Measurements from ENCODE around the gene RNF227. TPM values are rescaled to one million over a fixed set of nuclear protein-coding genes. Genes with fewer than 3 reads are reported as not detected.
A peak's percentile ranks its signal among the peaks of the same experiment; 100 is the strongest.

Gene RNF227
- total RNA-seq, 2 experiments from 2014 or later: 3.8 to 5.6 TPM

DNA sequence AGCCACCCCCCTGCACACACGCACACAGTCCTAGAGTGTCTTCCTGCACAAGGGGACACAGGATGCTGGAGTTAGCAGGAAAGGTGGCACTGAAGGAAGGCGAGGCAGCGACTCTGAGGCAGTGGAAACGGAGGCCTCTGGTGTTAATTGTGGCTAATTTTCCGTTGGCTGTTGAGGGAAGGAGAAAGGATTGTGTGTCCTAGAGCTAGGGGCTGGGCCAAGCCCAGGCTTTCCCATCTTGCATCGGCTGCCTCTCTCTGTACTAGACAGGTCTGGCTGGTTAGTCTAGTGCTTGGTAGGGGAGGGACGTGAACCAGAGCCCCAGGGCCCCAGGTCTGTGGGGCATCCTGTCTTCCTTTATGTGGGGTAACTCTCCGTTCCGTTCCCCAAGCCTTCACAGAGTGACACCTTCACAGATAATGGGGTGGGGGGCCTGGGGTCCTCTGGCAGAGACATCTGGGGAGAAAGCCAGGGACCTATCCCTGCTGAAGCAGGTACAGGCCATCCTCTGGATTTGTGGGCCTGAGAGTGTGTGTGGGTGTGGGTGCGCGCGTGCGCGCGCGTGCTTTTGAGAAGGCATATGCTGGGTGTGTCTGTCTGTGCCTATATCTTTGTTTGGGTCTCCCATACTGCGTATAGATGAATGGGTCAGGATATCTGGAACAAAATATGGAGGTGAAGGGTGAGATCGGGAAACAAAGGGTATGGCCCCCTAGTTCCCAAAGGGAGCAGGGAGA, 27.7 kb downstream of the RNF227 start, which contains the start of gene CHD3:
TSS of gene CHD3 (plus strand) at position 606 of the 737 bp plus-strand sequence. CDS start 212 bp downstream, outside the sequence.
- POLR2A ChIA-PET: no interaction called here
- peak; percentile 18 for ATAC-seq
- Mint-ChIP-seq H3K27ac (no peak within 1 kb of the TSS), H3K4me1 (peaks cover 4% of the 10 kb centered on the region), H3K4me3 (no peak within 1 kb of the TSS), H3K36me3 (ENCODE audit: low read depth) (peaks cover 34% of the 10 kb centered on the region), H3K9me3 (ENCODE audit: low read depth) (no peaks in the 10 kb centered on the region), H3K27me3 (no peaks in the 10 kb centered on the region)
- CTCF ChIA-PET: interaction anchor here (0.8 to 1.4 kb wide), 5 partner anchors 9 to 185 kb away, joined by 3 to 6 read pairs (median 3); no protein-coding TSS in a partner anchor
- DNase-seq: peak; percentile 82
- intact Hi-C loops (cut with DNase I, micrococcal nuclease): no loop called here

DNA sequence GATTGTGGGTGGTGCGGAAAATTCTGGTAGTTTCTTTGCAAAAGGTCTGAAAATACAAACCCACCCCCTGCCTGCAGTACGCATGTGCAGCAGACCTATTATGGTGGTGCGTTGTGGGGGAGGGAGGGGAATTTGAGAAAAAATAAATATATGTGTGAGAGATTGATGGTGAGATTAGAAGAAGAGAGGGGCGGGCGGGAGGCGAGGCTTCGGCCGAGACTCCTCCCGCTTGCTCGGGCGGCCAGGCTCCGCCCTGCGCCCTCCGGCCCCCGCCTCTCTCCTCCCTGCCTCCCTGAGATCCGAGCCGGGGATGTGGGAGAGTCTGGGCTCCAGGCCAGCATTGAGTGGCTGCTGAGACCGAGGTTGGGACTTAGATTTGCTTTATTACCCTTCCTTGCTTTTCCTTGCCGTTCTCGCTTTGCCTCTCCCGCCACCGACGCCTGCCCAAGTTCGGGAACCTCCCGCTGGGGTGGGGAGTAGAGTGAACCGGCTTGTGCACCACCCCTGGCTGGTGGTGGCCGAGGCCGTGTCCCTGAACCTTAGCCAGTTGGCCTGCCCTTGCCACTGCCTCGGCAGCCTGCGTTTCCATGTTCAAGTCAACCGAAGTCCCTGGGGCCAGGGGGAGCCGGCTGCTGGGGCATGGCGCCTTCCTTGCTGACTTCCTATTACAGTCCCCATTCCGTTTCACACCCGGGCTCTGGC, 28.5 kb downstream of the RNF227 start:
- Mint-ChIP-seq H3K27ac (no peak overlapping the region), H3K4me1 (peaks cover 4% of the 10 kb centered on the region), H3K36me3 (ENCODE audit: low read depth) (peaks cover 30% of the 10 kb centered on the region), H3K4me3 (no peak overlapping the region), H3K9me3 (ENCODE audit: low read depth) (no peaks in the 10 kb centered on the region), H3K27me3 (no peaks in the 10 kb centered on the region)
- ChIA-PET CTCF (interaction anchor here (1.0 kb wide), 1 partner anchor 186 kb away, joined by 3 read pairs; no protein-coding TSS in a partner anchor), POLR2A (no interaction called here)
- intact Hi-C loops (cut with DNase I, micrococcal nuclease): loop anchor here (1.0 to 2.0 kb wide), 18 partner anchors 25 to 579 kb away; partner anchors contain the start of genes CNTROB (in 2 of the 2), NAA38 (in 2 of the 2), ALOXE3 (in 1 of the 2) and CTC1 (in 1 of the 2)
- DNase-seq (peak; percentile 94), ATAC-seq (peak; percentile 79)

DNA sequence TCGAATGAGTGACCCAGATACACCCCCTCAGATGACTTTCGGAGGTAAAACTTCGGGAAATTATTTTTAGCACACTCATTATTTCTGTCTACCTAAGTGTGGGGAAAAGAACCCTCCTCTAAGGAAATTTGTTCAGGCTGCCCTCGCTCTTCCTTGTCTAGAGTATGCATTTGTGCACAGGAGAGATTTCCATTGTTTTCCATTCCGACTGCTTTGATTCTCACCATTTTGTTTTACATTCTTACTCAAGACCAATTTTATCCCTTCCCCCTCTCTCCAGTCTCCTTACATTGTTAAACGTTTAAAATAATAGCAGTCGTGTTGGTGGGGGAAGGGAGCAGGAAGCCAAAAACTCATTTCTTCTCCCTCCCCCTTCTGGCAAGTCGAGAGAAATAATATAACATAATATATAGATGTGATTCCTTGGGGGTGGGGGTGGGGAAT, 29.0 kb downstream of the RNF227 start:
- no peaks in the 10 kb centered on the region for H3K27me3 Mint-ChIP-seq
- H3K9me3 Mint-ChIP-seq (ENCODE audit: low read depth): no peaks in the 10 kb centered on the region
- POLR2A ChIA-PET: no interaction called here
- intact Hi-C loops (cut with DNase I, micrococcal nuclease): loop anchor here (1.0 to 2.0 kb wide), 18 partner anchors 25 to 578 kb away; partner anchors contain the start of genes CNTROB (in 2 of the 2), NAA38 (in 2 of the 2), ALOXE3 (in 1 of the 2) and CTC1 (in 1 of the 2)
- H3K4me1 Mint-ChIP-seq: peaks cover 3% of the 10 kb centered on the region
- CTCF ChIA-PET: interaction anchor here (1.4 kb wide), 1 partner anchor 22 kb away, joined by 6 read pairs; no protein-coding TSS in a partner anchor
- DNase-seq (no peak), ATAC-seq (no peak)
- H3K27ac Mint-ChIP-seq: no peak overlapping the region
- H3K36me3 Mint-ChIP-seq (ENCODE audit: low read depth): peaks cover 29% of the 10 kb centered on the region
- no peak overlapping the region for H3K4me3 Mint-ChIP-seq

DNA sequence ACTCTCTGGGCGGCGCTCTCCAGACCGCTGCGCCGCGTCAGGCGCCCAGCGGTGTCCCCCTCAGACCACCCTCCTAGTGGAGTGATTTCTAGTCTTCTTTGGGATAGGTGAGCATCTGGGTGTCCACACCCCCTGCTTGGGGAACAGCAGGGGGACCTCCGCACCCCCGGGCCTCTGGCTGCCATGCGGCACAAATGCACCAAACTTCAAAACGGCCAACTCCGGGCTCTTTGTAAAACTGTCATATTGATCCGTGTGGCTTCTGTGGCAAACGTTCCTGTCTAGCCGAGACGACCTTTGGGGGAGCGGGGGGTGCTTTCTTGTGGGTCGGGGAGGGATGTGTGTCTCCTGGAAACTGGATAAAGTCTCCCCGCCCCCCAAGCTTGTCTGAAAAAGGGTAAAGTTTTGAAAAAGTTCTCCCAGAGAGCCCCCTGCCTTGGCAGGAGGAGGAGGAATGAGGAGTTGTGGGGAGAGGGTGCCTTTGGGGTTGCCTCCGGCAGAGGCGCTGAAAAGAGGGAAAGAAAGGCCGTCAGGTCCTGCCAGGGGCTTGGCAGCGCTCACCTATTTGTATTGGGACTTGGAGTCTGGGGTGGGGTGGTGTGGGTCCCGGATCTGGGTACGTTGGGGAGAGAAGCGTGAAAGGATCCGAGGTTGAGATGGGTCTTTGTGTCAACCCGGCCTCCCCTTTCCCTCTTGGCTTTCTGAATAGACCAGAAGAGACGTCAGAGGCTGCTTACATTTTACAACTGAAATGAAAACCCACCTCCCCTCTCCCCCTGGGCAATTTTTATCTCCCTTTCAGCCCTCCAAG, 29.7 kb downstream of the RNF227 start:
- CTCF ChIA-PET: interaction anchor here (0.7 to 1.4 kb wide), 2 partner anchors 22 to 42 kb away, joined by 3 to 6 read pairs; no protein-coding TSS in a partner anchor
- intact Hi-C loops (cut with DNase I, micrococcal nuclease): loop anchor here (1.0 to 2.0 kb wide), 19 partner anchors 24 to 647 kb away; partner anchors contain the start of genes CNTROB (in 2 of the 2), NAA38 (in 2 of the 2), ALOXE3 (in 1 of the 2) and CTC1 (in 1 of the 2)
- Mint-ChIP-seq H3K4me3 (no peak overlapping the region), H3K27ac (no peak overlapping the region), H3K36me3 (ENCODE audit: low read depth) (peaks cover 25% of the 10 kb centered on the region), H3K27me3 (no peaks in the 10 kb centered on the region), H3K4me1 (peaks cover 1% of the 10 kb centered on the region), H3K9me3 (ENCODE audit: low read depth) (no peaks in the 10 kb centered on the region)
- POLR2A ChIA-PET: no interaction called here
- ATAC-seq (peak; percentile 7), DNase-seq (peak; percentile 73)

DNA sequence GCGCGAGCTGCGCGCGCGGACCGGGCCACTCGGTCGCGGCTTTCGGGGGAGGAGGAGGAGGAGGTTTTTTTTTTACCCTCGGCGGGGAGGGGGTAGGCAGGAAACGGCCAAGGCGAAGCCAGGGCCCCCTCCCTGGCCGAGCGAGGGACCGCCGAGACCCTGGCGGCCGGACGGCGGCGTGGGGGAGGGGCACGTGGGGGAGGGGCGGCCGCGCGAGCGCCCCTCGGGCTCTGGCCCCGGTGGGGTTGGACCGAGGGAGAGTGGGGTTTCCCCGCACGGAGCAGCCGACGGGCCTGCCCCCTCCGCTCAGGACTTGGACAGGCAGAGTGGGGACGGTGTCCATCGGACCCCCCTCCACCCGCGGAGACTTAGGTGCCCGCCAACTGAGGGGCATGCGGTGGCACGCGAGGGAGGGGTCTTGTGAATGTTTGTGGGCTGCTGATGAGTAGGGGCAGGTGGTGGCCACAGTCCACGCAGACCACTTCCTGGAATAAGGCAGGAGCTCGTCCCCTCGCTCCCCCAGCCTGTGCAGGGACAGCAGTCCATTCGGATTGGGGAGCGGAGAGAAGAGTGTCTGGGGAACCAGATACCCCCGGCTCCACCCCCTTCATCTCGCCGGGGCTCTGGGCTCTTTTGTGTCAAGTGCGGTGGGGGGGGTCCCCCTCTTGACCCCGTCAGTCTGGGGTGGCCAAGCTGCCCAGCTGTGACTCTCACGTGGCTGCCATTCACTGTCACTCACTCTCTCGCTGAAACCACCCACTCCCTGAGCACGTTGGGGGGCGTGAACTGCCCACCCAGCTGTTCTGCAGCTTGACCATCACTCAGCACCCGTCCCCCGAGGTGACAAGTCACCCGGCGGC, 30.5 kb downstream of the RNF227 start:
- Mint-ChIP-seq H3K9me3 (ENCODE audit: low read depth) (no peaks in the 10 kb centered on the region), H3K4me1 (peaks cover 1% of the 10 kb centered on the region), H3K4me3 (no peak overlapping the region), H3K27me3 (no peaks in the 10 kb centered on the region), H3K27ac (no peak overlapping the region), H3K36me3 (ENCODE audit: low read depth) (peaks cover 17% of the 10 kb centered on the region)
- intact Hi-C loops (cut with DNase I, micrococcal nuclease): loop anchor here (1.0 to 2.0 kb wide), 7 partner anchors 51 to 646 kb away; partner anchors contain the start of genes ALOXE3 (in 1 of the 2), CTC1 (in 1 of the 2), KDM6B (in 1 of the 2) and PFAS (in 1 of the 2)
- ChIA-PET CTCF (interaction anchor here (0.7 to 1.4 kb wide), 3 partner anchors 21 to 41 kb away, joined by 3 to 6 read pairs (median 3); no protein-coding TSS in a partner anchor), POLR2A (interaction anchor here (0.6 kb wide), 2 partner anchors 500 to 850 kb away, joined by 3 to 4 read pairs; partner anchors contain the start of gene SLC16A13)
- DNase-seq (peak; percentile 63), ATAC-seq (no peak)

DNA sequence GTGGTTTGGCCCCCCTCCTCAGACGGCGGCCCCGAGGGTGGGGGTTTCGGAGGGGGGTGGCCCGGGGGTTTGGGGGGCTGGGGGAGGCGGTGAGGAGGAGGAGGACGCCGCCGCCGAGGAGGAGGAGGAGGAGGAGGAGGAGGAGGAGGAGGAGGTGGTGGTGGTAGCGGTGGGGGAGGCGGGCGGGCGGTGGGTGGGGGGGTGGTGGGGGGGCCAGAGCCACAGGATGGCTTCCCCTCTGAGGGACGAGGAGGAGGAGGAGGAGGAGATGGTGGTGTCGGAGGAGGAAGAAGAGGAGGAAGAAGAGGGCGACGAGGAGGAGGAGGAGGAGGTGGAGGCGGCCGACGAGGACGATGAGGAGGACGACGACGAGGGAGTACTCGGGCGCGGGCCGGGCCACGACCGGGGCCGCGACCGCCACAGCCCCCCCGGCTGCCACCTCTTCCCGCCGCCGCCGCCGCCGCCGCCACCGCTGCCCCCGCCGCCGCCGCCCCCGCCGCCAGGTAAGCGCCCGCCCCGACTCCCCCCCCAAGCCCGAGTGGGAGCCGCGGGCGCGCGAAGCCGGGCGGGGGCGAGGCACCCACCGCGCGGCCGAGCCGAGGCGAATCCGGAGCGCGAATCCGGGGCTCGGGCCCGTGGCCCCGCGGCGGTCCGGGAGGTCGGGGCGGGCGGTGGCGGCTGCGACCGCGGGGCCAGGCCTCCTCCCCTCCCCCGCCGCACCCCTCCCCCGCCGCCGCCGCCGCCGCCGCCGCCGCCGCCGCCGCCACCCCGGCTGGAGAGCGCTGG, 31.3 kb downstream of the RNF227 start:
- Mint-ChIP-seq H3K27me3 (no peaks in the 10 kb centered on the region), H3K9me3 (ENCODE audit: low read depth) (no peaks in the 10 kb centered on the region), H3K27ac (peak overlapping the region; percentile 75), H3K4me1 (peaks cover 1% of the 10 kb centered on the region), H3K4me3 (peak overlapping the region; percentile 67), H3K36me3 (ENCODE audit: low read depth) (peaks cover 10% of the 10 kb centered on the region)
- ChIA-PET POLR2A (interaction anchor here (0.6 to 1.0 kb wide), 3 partner anchors 11 to 849 kb away, joined by 3 to 4 read pairs (median 3); partner anchors contain the start of gene SLC16A13), CTCF (no interaction called here)
- ATAC-seq (no peak), DNase-seq (peak; percentile 55)
- intact Hi-C loops (cut with DNase I, micrococcal nuclease): loop anchor here in 1 of 2 experiments (5.0 kb wide), 1 partner anchor 233 kb away; the partner anchor contains the start of gene ALOXE3

DNA sequence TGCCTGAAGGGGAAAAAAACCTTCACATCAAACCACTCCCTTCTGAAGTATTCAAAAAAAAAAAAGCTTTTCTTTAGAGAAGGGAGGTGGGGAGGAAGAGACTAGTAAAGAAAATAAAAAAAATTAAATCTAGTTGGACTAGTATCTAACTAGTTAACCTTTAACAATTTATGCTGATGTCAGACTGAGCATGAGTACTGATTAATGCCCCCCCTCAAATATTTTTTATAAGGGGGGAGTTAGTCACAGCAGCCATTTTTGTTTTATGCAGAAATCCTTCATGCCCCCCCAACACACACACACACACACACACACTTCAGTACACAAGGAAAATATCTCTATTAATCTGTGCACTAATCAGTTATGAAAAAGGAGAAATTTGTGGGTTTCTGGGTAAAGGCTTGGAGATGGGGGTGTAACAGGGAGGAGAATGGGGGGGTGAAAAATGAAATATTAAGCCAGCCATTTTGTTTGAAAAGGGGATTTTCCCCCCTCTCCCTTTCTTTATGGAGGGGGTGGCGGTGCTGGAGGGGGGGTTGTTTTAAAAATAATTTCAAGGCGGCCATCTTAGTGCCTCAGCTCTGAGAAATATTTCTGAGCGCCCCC, 32.2 kb downstream of the RNF227 start:
- intact Hi-C loops (cut with DNase I, micrococcal nuclease): loop anchor here in 1 of 2 experiments (5.0 kb wide), 1 partner anchor 233 kb away; the partner anchor contains the start of gene ALOXE3

DNA sequence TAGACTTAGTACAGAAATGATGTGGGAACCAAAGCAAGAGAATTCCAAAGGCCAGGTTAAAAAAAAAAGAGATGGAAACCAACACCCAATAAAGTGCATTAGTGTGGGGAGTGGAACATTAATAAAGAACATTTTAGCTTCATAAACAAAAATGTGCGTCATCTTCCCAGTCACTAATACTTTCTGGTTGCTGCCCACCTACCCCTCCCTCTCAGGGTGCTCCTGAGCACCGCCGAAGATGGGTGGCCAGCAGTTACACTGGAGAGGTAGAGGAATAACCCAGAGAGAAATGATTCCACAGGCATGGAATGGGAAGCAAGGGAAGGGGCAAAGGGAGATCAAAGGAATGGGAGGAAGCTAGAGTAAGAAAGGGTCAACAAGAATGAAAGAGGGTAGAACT, 33.5 kb downstream of the RNF227 start:
- Mint-ChIP-seq H3K36me3 (ENCODE audit: low read depth) (peaks cover 8% of the 10 kb centered on the region), H3K4me3 (no peak overlapping the region), H3K4me1 (peaks cover 1% of the 10 kb centered on the region), H3K27me3 (no peaks in the 10 kb centered on the region), H3K27ac (no peak overlapping the region), H3K9me3 (ENCODE audit: low read depth) (no peaks in the 10 kb centered on the region)
- DNase-seq: no peak
- intact Hi-C loops (cut with DNase I, micrococcal nuclease): loop anchor here in 1 of 2 experiments (5.0 kb wide), 1 partner anchor 235 kb away; the partner anchor contains the start of gene ALOXE3
- POLR2A ChIA-PET: interaction anchor here (0.6 to 1.0 kb wide), 2 partner anchors 25 to 339 kb away, joined by 3 read pairs; partner anchors contain the start of gene NAA38
- ATAC-seq: no peak
- CTCF ChIA-PET: interaction anchor here (0.7 to 1.8 kb wide), 3 partner anchors 17 to 35 kb away, joined by 3 to 7 read pairs (median 4); partner anchors contain the start of genes CYB5D1 and NAA38

More for the DNA sequence above, 32.2 kb downstream of the RNF227 start:
- POLR2A ChIA-PET: interaction anchor here (0.6 to 1.0 kb wide), 2 partner anchors 10 to 313 kb away, joined by 3 to 4 read pairs; no protein-coding TSS in a partner anchor
- peaks cover 1% of the 10 kb centered on the region for H3K4me1 Mint-ChIP-seq
- DNase-seq: peak; percentile 66
- no peak for ATAC-seq
- H3K27me3 Mint-ChIP-seq: no peaks in the 10 kb centered on the region
- peak overlapping the region; percentile 66 for H3K4me3 Mint-ChIP-seq
- H3K27ac Mint-ChIP-seq: peak overlapping the region; percentile 90
- peaks cover 8% of the 10 kb centered on the region for H3K36me3 Mint-ChIP-seq (ENCODE audit: low read depth)
- CTCF ChIA-PET: interaction anchor here (0.7 to 1.8 kb wide), 2 partner anchors 27 to 133 kb away, joined by 3 to 7 read pairs; partner anchors contain the start of genes CYB5D1 and NAA38
- H3K9me3 Mint-ChIP-seq (ENCODE audit: low read depth): no peaks in the 10 kb centered on the region
